Measurements from ENCODE around the gene TMED1. TPM values are rescaled to one million over a fixed set of nuclear protein-coding genes. Genes with fewer than 3 reads are reported as not detected.

Gene TMED1
- total and polyA plus RNA-seq, 9 of the 15 experiments (the other 6 are each of a cell fraction or from before 2014, with no cell fraction given), result 0.86 to 30.2 (median 23.5) TPM

DNA sequence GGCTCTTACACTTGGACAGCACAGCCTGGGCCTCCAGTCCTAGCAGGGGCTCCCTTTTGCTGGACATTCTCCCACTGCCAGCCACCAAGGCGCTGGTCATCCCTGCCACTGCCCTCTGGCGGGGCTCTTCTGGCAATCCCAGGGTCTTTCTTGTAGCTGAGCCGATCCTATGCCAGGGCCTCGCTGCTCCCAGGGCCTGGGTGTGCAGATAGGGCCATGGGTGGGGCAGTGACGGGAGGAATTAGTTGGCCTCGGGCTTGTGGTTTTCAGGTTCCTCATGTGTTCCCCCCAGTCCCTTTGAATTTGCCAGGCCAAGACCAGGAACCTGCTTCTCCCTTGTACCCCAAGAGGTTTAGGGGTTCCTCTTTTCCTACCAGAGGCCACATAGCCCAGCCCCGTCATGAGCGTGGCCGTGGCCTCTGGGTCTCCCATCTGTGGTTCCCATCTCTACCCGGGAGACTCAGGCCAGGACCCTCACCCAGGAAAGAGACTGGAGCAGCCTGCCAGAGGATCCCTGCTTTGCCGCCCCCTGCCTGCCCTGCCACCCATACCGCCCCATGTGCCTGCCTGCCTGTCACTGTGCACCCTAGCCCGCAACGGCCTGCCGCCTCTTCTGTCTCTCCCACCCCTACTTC, 26.2 kb downstream of the TMED1 start (continued):
- TF ChIP-seq, protein P1, sequence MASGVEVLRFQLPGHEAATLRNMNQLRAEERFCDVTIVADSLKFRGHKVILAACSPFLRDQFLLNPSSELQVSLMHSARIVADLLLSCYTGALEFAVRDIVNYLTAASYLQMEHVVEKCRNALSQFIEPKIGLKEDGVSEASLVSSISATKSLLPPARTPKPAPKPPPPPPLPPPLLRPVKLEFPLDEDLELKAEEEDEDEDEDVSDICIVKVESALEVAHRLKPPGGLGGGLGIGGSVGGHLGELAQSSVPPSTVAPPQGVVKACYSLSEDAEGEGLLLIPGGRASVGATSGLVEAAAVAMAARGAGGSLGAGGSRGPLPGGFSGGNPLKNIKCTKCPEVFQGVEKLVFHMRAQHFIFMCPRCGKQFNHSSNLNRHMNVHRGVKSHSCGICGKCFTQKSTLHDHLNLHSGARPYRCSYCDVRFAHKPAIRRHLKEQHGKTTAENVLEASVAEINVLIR (CRISPR knock-in tag; IDR thresholded peaks at IDR 0.05), result no peak
- TF ChIP-seq PML (IDR thresholded peaks at IDR 0.05; ENCODE audit: low read length) (no peak), GABPB1 (CRISPR knock-in tag; IDR thresholded peaks at IDR 0.05) (0 out of 2 replicates have a peak, but pooled peaks have one; percentile 18), TCF3 (CRISPR knock-in tag; IDR thresholded peaks at IDR 0.05) (peak; percentile 46), MCM2 (IDR thresholded peaks at IDR 0.05; ENCODE audit: low read depth) (no peak), SREBF1 (IDR thresholded peaks at IDR 0.05; ENCODE audit: borderline replicate concordance, low read depth, low read length) (no peak), MYNN (IDR thresholded peaks at IDR 0.05) (0 out of 2 replicates have a peak, but pooled peaks have one; percentile 24), MYNN (CRISPR knock-in tag; IDR thresholded peaks at IDR 0.05) (no peak)
- TF ChIP-seq, protein P2, sequence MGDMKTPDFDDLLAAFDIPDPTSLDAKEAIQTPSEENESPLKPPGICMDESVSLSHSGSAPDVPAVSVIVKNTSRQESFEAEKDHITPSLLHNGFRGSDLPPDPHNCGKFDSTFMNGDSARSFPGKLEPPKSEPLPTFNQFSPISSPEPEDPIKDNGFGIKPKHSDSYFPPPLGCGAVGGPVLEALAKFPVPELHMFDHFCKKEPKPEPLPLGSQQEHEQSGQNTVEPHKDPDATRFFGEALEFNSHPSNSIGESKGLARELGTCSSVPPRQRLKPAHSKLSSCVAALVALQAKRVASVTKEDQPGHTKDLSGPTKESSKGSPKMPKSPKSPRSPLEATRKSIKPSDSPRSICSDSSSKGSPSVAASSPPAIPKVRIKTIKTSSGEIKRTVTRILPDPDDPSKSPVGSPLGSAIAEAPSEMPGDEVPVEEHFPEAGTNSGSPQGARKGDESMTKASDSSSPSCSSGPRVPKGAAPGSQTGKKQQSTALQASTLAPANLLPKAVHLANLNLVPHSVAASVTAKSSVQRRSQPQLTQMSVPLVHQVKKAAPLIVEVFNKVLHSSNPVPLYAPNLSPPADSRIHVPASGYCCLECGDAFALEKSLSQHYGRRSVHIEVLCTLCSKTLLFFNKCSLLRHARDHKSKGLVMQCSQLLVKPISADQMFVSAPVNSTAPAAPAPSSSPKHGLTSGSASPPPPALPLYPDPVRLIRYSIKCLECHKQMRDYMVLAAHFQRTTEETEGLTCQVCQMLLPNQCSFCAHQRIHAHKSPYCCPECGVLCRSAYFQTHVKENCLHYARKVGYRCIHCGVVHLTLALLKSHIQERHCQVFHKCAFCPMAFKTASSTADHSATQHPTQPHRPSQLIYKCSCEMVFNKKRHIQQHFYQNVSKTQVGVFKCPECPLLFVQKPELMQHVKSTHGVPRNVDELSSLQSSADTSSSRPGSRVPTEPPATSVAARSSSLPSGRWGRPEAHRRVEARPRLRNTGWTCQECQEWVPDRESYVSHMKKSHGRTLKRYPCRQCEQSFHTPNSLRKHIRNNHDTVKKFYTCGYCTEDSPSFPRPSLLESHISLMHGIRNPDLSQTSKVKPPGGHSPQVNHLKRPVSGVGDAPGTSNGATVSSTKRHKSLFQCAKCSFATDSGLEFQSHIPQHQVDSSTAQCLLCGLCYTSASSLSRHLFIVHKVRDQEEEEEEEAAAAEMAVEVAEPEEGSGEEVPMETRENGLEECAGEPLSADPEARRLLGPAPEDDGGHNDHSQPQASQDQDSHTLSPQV (IDR thresholded peaks at IDR 0.05), result peak; percentile 55; the same call in 1 of the 2 replicates

Data from K562 (cell line).